WERI-Rb-1 (cell line): ENCODE measurements around the gene TRABD2B.

Experiments
- DNase-seq: peaks from one replicate; pipeline ENCODE4 v3.0.0-alpha.2; 2020
- H3K27ac ChIP-seq: fragments of 250-450 bp; sonication (Bioruptor Pico); 2 replicates; pipeline ENCODE4 v1.5.1; 2020; ENCODE audit warnings: mild to moderate bottlenecking, moderate library complexity
- H3K27me3 ChIP-seq: fragments of 250-450 bp; sonication (Bioruptor Pico); 2 replicates; pipeline ENCODE4 v1.5.1; 2021; ENCODE audit warnings: mild to moderate bottlenecking, low read depth, moderate library complexity; ENCODE audit not compliant: insufficient read depth, severe bottlenecking
- H3K36me3 ChIP-seq: fragments of 250-450 bp; sonication (Bioruptor Pico); 2 replicates; pipeline ENCODE4 v1.5.1; 2020; ENCODE audit warnings: mild to moderate bottlenecking, moderate library complexity
- H3K4me3 ChIP-seq: 2 replicates; pipeline ENCODE4 v1.5.1; 2011; ENCODE audit warnings: low read depth, mild to moderate bottlenecking, control low read depth, low read length
- H3K9me3 ChIP-seq: fragments of 250-450 bp; sonication (Bioruptor Pico); 2 replicates; pipeline ENCODE4 v1.5.1; 2021; ENCODE audit warnings: mild to moderate bottlenecking, moderate library complexity; ENCODE audit not compliant: severe bottlenecking
- TF ChIP-seq, protein P1 (sequence below): IDR thresholded peaks from 2 replicates; pipeline ENCODE4 v1.5.1; 2011; ENCODE audit warnings: low read depth, mild to moderate bottlenecking, control low read depth, inconsistent platforms, low read length

TRABD2B gene

GRCh38 chr1:47843781-47844557 is 153.2 kb downstream of the TRABD2B start:
- DNase-seq: no peak
- no peaks in the 10 kb centered on the region for H3K36me3 ChIP-seq

DNA sequence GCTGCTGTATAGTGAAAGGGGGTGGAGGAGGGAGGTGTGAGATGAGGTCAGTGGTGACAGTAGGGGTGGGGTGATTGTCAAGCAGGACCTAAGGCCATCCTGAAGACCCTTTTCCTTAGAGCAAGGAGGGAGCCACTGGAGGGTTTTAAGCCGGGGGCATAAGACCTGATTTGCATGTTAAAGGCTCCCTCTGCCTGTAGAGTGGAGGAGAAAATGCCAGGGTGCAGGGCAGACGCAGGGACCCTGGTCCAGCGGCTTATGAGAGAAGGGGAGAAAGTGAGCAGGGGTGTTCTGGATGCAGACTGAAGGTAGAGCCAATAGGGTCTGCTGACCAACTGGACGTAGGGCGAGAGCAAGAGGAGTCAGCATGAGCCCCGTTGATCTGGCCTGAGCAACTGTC is 154.1 kb downstream of the TRABD2B start:
- no peaks in the 10 kb centered on the region for H3K36me3 ChIP-seq
- no peak for DNase-seq
- no peaks in the 10 kb centered on the region for H3K27me3 ChIP-seq
- TF ChIP-seq, protein P1, sequence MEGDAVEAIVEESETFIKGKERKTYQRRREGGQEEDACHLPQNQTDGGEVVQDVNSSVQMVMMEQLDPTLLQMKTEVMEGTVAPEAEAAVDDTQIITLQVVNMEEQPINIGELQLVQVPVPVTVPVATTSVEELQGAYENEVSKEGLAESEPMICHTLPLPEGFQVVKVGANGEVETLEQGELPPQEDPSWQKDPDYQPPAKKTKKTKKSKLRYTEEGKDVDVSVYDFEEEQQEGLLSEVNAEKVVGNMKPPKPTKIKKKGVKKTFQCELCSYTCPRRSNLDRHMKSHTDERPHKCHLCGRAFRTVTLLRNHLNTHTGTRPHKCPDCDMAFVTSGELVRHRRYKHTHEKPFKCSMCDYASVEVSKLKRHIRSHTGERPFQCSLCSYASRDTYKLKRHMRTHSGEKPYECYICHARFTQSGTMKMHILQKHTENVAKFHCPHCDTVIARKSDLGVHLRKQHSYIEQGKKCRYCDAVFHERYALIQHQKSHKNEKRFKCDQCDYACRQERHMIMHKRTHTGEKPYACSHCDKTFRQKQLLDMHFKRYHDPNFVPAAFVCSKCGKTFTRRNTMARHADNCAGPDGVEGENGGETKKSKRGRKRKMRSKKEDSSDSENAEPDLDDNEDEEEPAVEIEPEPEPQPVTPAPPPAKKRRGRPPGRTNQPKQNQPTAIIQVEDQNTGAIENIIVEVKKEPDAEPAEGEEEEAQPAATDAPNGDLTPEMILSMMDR: no peak
- H3K27ac ChIP-seq: no peak overlapping the region
- no peak overlapping the region for H3K4me3 ChIP-seq
- no peaks in the 10 kb centered on the region for H3K9me3 ChIP-seq

More at GRCh38 chr1:47843781-47844557, 153.2 kb downstream of the TRABD2B start:
- no peaks in the 10 kb centered on the region for H3K9me3 ChIP-seq
- no peak overlapping the region for H3K4me3 ChIP-seq
- TF ChIP-seq, protein P1: no peak
- H3K27me3 ChIP-seq: no peaks in the 10 kb centered on the region
- H3K27ac ChIP-seq: no peak overlapping the region

DNA sequence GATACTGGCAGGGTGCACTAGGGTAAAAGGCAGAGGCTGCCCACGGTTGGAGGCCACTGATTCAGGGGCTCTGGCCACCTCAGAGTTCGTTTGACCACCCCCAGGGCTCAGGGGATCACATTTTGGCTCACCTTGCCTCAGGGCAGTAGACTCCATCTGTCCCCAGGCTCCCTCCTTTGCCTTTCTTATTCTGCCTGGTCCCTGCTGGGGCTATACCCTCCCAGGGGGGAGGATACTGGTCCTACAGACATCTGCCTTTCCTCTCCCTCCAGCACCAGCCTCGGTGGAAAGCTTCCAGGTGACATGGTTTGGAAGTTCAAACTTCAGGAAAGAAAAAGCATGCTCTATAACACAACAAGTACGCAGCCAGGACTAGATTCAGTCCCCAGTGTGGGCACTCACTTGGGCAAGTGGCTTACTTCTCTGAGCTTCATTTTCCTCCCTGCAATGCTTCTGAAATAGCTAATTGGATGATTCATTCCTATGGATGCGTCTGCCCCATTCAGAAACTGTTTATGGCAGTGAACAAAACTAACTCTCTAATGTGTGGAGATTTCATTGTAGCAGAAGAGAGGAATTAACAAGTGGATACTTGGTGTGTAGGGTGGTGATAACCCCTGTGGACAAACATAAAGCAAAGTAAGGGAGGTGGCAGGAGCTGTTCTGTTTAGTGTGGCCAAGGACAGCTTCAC is 154.8 kb downstream of the TRABD2B start:
- H3K9me3 ChIP-seq: no peaks in the 10 kb centered on the region
- TF ChIP-seq, protein P1: no peak
- no peak overlapping the region for H3K27ac ChIP-seq
- DNase-seq: no peak
- H3K36me3 ChIP-seq: no peaks in the 10 kb centered on the region
- H3K27me3 ChIP-seq: no peaks in the 10 kb centered on the region
- H3K4me3 ChIP-seq: no peak overlapping the region

- TF ChIP-seq, protein P1: no peak
- H3K9me3 ChIP-seq: peaks cover under 1% of the 10 kb centered on the region
- no peak overlapping the region for H3K27ac ChIP-seq
- H3K4me3 ChIP-seq: no peak overlapping the region
- no peaks in the 10 kb centered on the region for H3K36me3 ChIP-seq
- DNase-seq: no peak
- H3K27me3 ChIP-seq: no peaks in the 10 kb centered on the region
Observed at GRCh38 chr1:47841356-47841755, 155.8 kb downstream of the TRABD2B start.

GRCh38 chr1:47840393-47841190 is 156.6 kb downstream of the TRABD2B start:
- DNase-seq: no peak
- no peaks in the 10 kb centered on the region for H3K27me3 ChIP-seq
- TF ChIP-seq, protein P1: no peak
- no peak overlapping the region for H3K27ac ChIP-seq
- H3K9me3 ChIP-seq: peaks cover 3% of the 10 kb centered on the region
- H3K4me3 ChIP-seq: no peak overlapping the region
- no peaks in the 10 kb centered on the region for H3K36me3 ChIP-seq
